Measurements from ENCODE around the gene FOLR3. TPM values are rescaled to one million over a fixed set of nuclear protein-coding genes. Genes with fewer than 3 reads are reported as not detected.
"Not testable (repeated sequence)": the region's sequence is repeated elsewhere in the genome, so short reads cannot be mapped to it uniquely, and the experiment has no call there.

Gene FOLR3
- total and polyA plus RNA-seq, 5 donors from 2014 or later: 0.32 TPM; not detected in 4

DNA sequence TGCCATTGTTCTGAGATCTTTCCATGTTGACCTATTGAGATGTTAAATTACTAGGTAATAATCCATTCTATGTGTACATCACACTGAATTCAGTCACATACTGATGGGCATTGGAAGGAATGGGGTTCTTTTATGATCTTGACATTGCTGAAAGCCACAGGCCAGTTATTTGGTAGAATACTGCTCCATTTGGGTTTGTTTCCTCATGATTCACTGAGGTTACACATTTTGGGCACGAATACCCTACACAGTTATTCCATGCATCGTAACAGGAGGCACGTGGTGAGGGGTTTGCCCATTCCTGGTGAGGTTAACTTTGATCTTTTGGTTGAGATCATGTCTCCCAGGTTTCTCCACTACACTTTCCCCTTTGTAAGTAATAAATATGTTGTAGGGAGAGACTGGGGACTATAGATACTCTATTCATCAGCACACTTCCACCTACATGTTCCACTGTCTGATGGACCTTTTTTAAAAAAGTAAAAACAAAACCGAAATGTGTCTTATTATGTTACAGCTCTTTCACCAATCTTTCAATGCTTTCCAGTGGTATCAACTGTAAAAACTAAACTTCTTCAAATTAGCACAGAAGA lies 44.4 kb downstream of the FOLR3 start:
- Histone ChIP-seq H3K36me3 (ENCODE audit: control insufficient read depth, insufficient read depth, low read length) (no peaks in the 10 kb centered on the region), H3K27me3 (ENCODE audit: control insufficient read depth, insufficient read depth, low read length) (peaks cover 2% of the 10 kb centered on the region), H3K27ac (ENCODE audit: insufficient read depth, low read length, poor library complexity, severe bottlenecking) (no peak overlapping the region), H3K4me3 (ENCODE audit: low read depth, low read length) (no peak overlapping the region), H3K4me1 (ENCODE audit: control insufficient read depth, insufficient read depth, low read length, poor library complexity, severe bottlenecking) (no peaks in the 10 kb centered on the region), H3K9me3 (ENCODE audit: control insufficient read depth in 2 of 2, low read length in 2 of 2) (no peaks in the 10 kb centered on the region)
- peaks cover 0 to 4% (median under 1%) of the 10 kb centered on the region in 4 donors for H3K4me1 Mint-ChIP-seq
- H3K4me3 Mint-ChIP-seq: no peak overlapping the region
- DNase-seq: no peak
- H3K27me3 Mint-ChIP-seq: peaks cover 33% of the 10 kb centered on the region
- no peak for ATAC-seq (ENCODE audit: low read depth in 2 of 2)
- peak overlapping the region in 1 of 3 donors; percentile 2 for H3K27ac Mint-ChIP-seq
- no peaks in the 10 kb centered on the region for H3K36me3 Mint-ChIP-seq
- no peaks in the 10 kb centered on the region for H3K9me3 Mint-ChIP-seq

DNA sequence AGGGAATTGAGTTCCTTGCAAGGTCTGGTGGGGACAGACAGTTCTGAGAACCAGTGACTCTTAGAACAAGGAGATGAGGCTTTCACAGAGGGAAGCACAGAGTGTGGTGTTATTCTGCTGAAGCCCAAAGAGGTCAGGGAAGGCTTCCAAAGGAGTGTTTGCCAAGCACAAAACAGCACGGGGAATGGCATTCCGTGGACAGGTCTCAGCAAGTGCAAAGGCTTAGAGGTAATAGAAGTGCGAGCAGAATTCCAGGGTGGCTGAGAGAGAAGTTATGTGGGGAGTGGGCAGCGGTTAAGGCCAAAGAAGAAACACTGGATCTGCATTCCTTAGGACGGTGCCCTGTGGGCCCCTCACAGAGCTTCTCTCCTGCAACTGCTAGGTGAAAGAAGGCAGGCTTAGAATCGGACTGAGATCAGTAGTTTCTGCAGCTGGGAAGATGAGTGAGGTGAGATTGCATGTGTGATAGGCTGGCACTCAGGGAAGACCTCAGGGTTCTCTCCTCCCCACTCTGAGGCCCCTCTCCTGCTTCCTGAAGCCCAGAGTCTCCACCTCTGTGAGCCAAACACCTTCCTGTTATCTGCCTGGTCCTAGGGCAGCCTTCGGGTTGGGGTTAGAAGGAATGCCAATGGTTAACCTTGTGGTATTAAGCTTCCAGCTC lies 45.5 kb downstream of the FOLR3 start:
- not testable (repeated sequence) for H3K9me3 Mint-ChIP-seq; H3K36me3 ChIP-seq (ENCODE audit: control insufficient read depth, insufficient read depth, low read length); H3K4me3 ChIP-seq (ENCODE audit: low read depth, low read length); DNase-seq; H3K9me3 ChIP-seq (ENCODE audit: control insufficient read depth in 2 of 2, low read length in 2 of 2); H3K4me1 ChIP-seq (ENCODE audit: control insufficient read depth, insufficient read depth, low read length, poor library complexity, severe bottlenecking); H3K27me3 ChIP-seq (ENCODE audit: control insufficient read depth, insufficient read depth, low read length); H3K4me3 Mint-ChIP-seq; H3K4me1 Mint-ChIP-seq; ATAC-seq (ENCODE audit: low read depth in 2 of 2); H3K27ac ChIP-seq (ENCODE audit: insufficient read depth, low read length, poor library complexity, severe bottlenecking); H3K36me3 Mint-ChIP-seq
- Mint-ChIP-seq H3K27ac (peak overlapping the region in 1 of 3 donors; percentile 2), H3K27me3 (peaks cover 27% of the 10 kb centered on the region)

DNA sequence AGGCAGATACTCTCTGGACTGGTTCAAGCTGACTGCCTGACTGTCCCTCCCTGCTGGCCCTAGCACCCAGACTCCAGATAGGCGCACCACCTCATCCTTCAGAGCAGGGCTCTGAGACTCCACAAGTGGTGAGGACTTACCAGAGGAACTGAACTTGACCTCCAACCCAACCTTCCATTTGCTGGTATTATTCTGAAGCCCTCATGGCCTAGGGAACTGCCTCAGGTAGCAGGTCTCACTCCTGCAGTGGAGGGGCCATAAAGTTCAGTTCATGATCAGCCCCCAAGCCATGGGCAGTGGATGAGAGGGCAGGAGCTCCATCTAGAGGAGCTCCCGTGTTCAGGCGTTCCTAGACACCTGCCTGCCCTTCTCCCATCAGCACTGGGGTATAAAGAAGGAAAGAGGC lies 46.0 kb downstream of the FOLR3 start:
- not testable (repeated sequence) for H3K4me1 ChIP-seq (ENCODE audit: control insufficient read depth, insufficient read depth, low read length, poor library complexity, severe bottlenecking); H3K9me3 ChIP-seq (ENCODE audit: control insufficient read depth in 2 of 2, low read length in 2 of 2); DNase-seq; H3K4me3 Mint-ChIP-seq; H3K36me3 Mint-ChIP-seq; H3K36me3 ChIP-seq (ENCODE audit: control insufficient read depth, insufficient read depth, low read length); H3K4me3 ChIP-seq (ENCODE audit: low read depth, low read length); H3K27me3 ChIP-seq (ENCODE audit: control insufficient read depth, insufficient read depth, low read length); H3K4me1 Mint-ChIP-seq; H3K27ac ChIP-seq (ENCODE audit: insufficient read depth, low read length, poor library complexity, severe bottlenecking); ATAC-seq (ENCODE audit: low read depth in 2 of 2); H3K27ac Mint-ChIP-seq; H3K9me3 Mint-ChIP-seq
- peaks cover 22% of the 10 kb centered on the region for H3K27me3 Mint-ChIP-seq

DNA sequence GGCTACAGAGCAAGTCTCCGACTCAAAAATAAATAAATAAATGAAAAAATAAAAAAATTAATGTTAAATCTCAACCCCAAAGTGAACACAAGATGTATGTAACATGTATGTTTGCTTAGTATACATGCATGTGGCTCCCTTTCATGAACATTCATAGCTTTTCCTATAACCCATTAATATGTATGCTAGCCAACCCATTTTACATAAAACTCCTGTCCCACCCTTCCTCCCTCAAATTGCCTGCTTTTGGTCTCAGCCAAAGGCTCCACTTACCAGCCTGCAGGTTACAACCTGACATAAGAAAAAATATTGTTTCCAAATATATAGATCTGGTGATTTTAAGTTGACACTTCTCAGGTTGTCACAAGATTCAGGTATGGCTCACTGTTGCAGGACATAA lies 52.7 kb downstream of the FOLR3 start:
- no peak overlapping the region for H3K27ac Mint-ChIP-seq
- Histone ChIP-seq H3K9me3 (ENCODE audit: control insufficient read depth in 2 of 2, low read length in 2 of 2) (no peaks in the 10 kb centered on the region), H3K36me3 (ENCODE audit: control insufficient read depth, insufficient read depth, low read length) (no peaks in the 10 kb centered on the region), H3K4me1 (ENCODE audit: control insufficient read depth, insufficient read depth, low read length, poor library complexity, severe bottlenecking) (no peaks in the 10 kb centered on the region), H3K4me3 (ENCODE audit: low read depth, low read length) (no peak overlapping the region), H3K27me3 (ENCODE audit: control insufficient read depth, insufficient read depth, low read length) (no peaks in the 10 kb centered on the region), H3K27ac (ENCODE audit: insufficient read depth, low read length, poor library complexity, severe bottlenecking) (no peak overlapping the region)
- H3K27me3 Mint-ChIP-seq: peaks cover 5% of the 10 kb centered on the region
- DNase-seq (no peak), ATAC-seq (ENCODE audit: low read depth in 2 of 2) (no peak)
- H3K9me3 Mint-ChIP-seq: no peaks in the 10 kb centered on the region
- H3K36me3 Mint-ChIP-seq: no peaks in the 10 kb centered on the region
- no peak overlapping the region for H3K4me3 Mint-ChIP-seq
- peaks cover 0 to 4% (median under 1%) of the 10 kb centered on the region in 4 donors for H3K4me1 Mint-ChIP-seq

Other genes with a start within 250 kb of the FOLR3 start
- 21.7 TPM for gene XNDC1N, start 207.1 kb upstream of the FOLR3 start, total RNA-seq
- 1 to 10 TPM; 4.7 to 9.6 (median 6.3) TPM for gene XNDC1N, start 207.1 kb upstream of the FOLR3 start, polyA plus RNA-seq
- 23.6 TPM for gene RNF121, start 206.7 kb upstream of the FOLR3 start, total RNA-seq
- gene RNF121, start 206.7 kb upstream of the FOLR3 start, polyA plus RNA-seq: 10 to 100 TPM in 2 of 4 donors, 1 to 10 TPM in 2; 8.8 to 13.1 (median 10.2) TPM
- gene IL18BP, start 136.8 kb upstream of the FOLR3 start, total RNA-seq: 22.8 TPM
- 10 to 100 TPM; 10.4 to 19.1 (median 12.5) TPM for gene IL18BP, start 136.8 kb upstream of the FOLR3 start, polyA plus RNA-seq
- gene NUMA1, start 55.2 kb upstream of the FOLR3 start, total RNA-seq: 272 TPM
- gene NUMA1, start 55.2 kb upstream of the FOLR3 start, polyA plus RNA-seq: 10 to 100 TPM; 14.0 to 27.2 (median 20.5) TPM
- gene LRRC51, start 54.9 kb upstream of the FOLR3 start, total RNA-seq: 1.5 TPM
- 1 to 10 TPM; 2.8 to 9.4 (median 6.3) TPM for gene LRRC51, start 54.9 kb upstream of the FOLR3 start, polyA plus RNA-seq
- 48.5 TPM for gene LAMTOR1, start 32.4 kb upstream of the FOLR3 start, total RNA-seq
- 100 to 1,000 TPM in 3 of 4 donors, 10 to 100 TPM in 1; 69.2 to 116 (median 102) TPM for gene LAMTOR1, start 32.4 kb upstream of the FOLR3 start, polyA plus RNA-seq
- not detected for gene TOMT, start 29.8 kb upstream of the FOLR3 start, total RNA-seq
- gene TOMT, start 29.8 kb upstream of the FOLR3 start, polyA plus RNA-seq: not detected
- 46.3 TPM for gene ANAPC15, start 23.0 kb upstream of the FOLR3 start, total RNA-seq
- 100 to 1,000 TPM in 2 of 4 donors, 10 to 100 TPM in 2; 86.1 to 103 (median 98.4) TPM for gene ANAPC15, start 23.0 kb upstream of the FOLR3 start, polyA plus RNA-seq
- not detected for gene FOLR1, start 56.4 kb downstream of the FOLR3 start, total RNA-seq
- gene FOLR1, start 56.4 kb downstream of the FOLR3 start, polyA plus RNA-seq: not detected
- not detected for gene FOLR2, start 81.1 kb downstream of the FOLR3 start, total RNA-seq
- gene FOLR2, start 81.1 kb downstream of the FOLR3 start, polyA plus RNA-seq: under 1 TPM in 1 of 4 donors, not detected in 3; 0.26 TPM
- gene INPPL1, start 89.0 kb downstream of the FOLR3 start, total RNA-seq: 101 TPM
- 1 to 10 TPM; 3.6 to 4.5 (median 4.2) TPM for gene INPPL1, start 89.0 kb downstream of the FOLR3 start, polyA plus RNA-seq
- gene PHOX2A, start 108.5 kb downstream of the FOLR3 start, total RNA-seq: not detected
- gene PHOX2A, start 108.5 kb downstream of the FOLR3 start, polyA plus RNA-seq: not detected